ENCODE data around the gene ATP1A4. TPM values are rescaled to one million over a fixed set of nuclear protein-coding genes. Genes with fewer than 3 reads are reported as not detected.

ATP1A4 gene
- total RNA-seq, 1 experiment from 2014 or later = not detected

GRCh38 chr1:160144921-160145320 is 6.5 kb upstream of the ATP1A4 start:
- peak; percentile 70 for DNase-seq (ENCODE audit: low read depth)

GRCh38 chr1:160146107-160146506 is 5.3 kb upstream of the ATP1A4 start:
- DNase-seq (ENCODE audit: low read depth) = no peak

- no peak for DNase-seq (ENCODE audit: low read depth)
Measured at GRCh38 chr1:160148121-160148520, 3.3 kb upstream of the ATP1A4 start.

- no peak for DNase-seq (ENCODE audit: low read depth)
Measured at GRCh38 chr1:160149233-160149632, 2.2 kb upstream of the ATP1A4 start.

DNA sequence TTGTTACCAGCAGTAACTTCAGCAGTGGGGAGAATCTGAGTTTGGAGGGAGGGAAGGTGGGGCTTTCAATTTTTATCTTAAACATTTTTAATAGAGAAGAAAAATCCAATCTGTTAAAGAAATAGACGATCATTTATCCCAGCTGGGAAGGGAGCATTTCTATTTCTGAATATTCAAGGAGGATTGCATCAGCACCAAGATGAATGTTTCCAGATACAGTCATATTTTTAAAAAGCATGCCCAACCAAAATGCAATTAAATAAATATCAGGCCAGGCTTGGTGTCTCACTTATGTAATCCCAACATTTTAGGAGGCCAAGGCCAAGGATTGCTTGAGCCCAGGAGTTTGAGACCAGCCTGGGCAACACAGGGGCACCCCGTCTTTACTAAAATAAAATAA is 1.7 kb upstream of the ATP1A4 start:
- DNase-seq (ENCODE audit: low read depth) = no peak

- DNase-seq (ENCODE audit: low read depth) = no peak
Measured at GRCh38 chr1:160154790-160155189, 3.4 kb downstream of the ATP1A4 start.

DNA sequence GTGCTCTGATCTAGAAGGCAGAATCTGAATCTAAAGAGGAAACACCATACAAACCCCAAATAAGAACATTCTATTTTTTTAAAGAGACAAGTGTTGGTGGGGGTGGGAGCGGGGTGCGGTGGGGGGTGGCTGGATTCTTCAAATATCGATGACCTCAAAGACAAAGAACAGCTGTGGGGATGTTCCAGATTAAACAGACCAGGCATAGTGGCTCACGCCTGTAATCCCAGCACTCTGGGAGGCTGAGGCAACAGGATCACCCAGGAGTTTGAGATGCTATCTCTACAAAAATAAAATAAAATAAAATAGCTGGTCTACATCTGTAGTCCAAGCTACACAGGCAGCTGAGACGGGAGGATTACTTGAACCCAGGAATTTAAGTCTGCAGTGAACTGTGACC is 5.0 kb downstream of the ATP1A4 start:
- no peak for DNase-seq (ENCODE audit: low read depth)

DNA sequence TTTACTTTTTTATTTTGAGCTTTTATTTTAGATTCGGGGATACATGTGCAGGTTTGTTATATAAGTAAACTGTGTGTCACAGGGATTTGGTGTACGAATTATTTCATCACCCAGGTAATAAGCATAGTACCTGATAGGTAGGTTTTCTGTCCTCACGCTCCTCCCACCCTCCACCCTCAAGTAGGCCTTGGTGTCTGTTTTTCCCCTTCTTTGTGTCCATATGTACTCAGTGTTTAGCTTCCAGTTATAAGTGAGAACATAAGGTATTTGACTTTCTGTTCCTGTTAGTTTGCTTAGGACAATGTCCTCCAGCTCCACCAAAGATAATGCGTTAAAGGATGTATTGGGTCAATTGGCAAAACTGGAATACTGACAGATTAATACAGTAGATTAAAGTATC is 5.8 kb downstream of the ATP1A4 start:
- DNase-seq (ENCODE audit: low read depth) = no peak

- no peak for DNase-seq (ENCODE audit: low read depth)
Measured at GRCh38 chr1:160158031-160158430, 6.6 kb downstream of the ATP1A4 start.

GRCh38 chr1:160158534-160158933 is 7.1 kb downstream of the ATP1A4 start:
- no peak for DNase-seq (ENCODE audit: low read depth)

- no peak for DNase-seq (ENCODE audit: low read depth)
Measured at GRCh38 chr1:160159846-160160245, 8.4 kb downstream of the ATP1A4 start.

DNA sequence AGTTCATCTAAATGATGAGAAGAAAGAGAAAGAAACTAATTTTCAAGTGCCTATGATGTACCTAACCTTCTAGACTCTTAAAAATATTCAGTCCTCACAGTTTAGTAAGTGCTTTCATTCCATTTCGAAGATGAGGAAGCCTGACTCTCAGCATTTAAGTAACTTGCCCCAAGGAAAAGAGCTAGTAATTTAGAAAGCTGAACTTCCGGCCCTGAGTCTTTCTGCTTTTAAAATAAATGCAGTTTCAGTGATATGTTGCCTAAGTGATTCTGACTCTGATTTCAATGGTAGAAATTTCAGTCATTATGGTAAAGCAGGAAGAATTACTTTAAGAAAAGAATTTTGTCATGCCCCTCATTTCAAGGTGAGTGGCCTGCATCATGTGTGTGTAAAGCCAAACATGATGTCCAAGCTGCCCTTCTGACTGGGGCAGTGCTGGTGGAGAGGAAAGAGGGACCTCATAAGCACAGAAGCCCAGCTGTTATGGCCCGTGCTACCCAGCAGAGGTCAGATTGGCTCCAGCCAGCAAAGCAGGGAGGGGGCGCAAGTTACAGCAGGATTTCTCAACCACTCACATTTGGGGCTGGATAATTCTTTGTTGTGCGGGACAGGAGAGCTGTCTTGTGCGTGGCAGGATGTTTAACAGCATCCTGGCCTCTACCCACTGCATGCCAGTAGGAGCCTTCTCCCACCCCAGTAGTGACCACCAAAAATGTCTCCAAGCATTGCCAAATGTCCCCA is 10.7 kb downstream of the ATP1A4 start:
- DNase-seq (ENCODE audit: low read depth) = no peak

- DNase-seq (ENCODE audit: low read depth) = no peak
Measured at GRCh38 chr1:160162931-160163330, 11.5 kb downstream of the ATP1A4 start.

- peak; percentile 40 for DNase-seq (ENCODE audit: low read depth)
Measured at GRCh38 chr1:160163615-160164014, 12.2 kb downstream of the ATP1A4 start.

- DNase-seq (ENCODE audit: low read depth) = no peak
Measured at GRCh38 chr1:160164121-160164520, 12.7 kb downstream of the ATP1A4 start.

GRCh38 chr1:160166166-160166868 is 14.9 kb downstream of the ATP1A4 start:
- DNase-seq (ENCODE audit: low read depth) = no peak

DNA sequence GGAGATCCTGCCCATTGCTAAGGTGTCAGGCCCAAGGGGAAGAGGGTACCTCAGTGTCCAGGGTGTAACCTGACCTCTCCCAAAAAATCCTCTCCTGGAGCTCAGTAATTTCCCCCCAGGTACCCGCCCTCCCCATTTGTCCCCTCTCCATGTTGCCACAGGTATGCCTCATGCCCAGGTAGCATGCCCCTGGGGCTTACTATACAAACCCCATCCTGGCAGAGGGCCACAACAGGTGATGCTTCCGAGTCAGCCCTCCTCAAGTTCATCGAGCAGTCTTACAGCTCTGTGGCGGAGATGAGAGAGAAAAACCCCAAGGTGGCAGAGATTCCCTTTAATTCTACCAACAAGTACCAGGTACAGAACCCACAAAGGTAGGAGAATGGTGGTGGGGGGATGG is 15.7 kb downstream of the ATP1A4 start:
- DNase-seq (ENCODE audit: low read depth) = no peak

GRCh38 chr1:160167580-160167979 is 16.2 kb downstream of the ATP1A4 start:
- peak; percentile 30 for DNase-seq (ENCODE audit: low read depth)

- DNase-seq (ENCODE audit: low read depth) = no peak
Measured at GRCh38 chr1:160168016-160168415, 16.6 kb downstream of the ATP1A4 start.

- no peak for DNase-seq (ENCODE audit: low read depth)
Measured at GRCh38 chr1:160168609-160169369, 17.4 kb downstream of the ATP1A4 start.

DNA sequence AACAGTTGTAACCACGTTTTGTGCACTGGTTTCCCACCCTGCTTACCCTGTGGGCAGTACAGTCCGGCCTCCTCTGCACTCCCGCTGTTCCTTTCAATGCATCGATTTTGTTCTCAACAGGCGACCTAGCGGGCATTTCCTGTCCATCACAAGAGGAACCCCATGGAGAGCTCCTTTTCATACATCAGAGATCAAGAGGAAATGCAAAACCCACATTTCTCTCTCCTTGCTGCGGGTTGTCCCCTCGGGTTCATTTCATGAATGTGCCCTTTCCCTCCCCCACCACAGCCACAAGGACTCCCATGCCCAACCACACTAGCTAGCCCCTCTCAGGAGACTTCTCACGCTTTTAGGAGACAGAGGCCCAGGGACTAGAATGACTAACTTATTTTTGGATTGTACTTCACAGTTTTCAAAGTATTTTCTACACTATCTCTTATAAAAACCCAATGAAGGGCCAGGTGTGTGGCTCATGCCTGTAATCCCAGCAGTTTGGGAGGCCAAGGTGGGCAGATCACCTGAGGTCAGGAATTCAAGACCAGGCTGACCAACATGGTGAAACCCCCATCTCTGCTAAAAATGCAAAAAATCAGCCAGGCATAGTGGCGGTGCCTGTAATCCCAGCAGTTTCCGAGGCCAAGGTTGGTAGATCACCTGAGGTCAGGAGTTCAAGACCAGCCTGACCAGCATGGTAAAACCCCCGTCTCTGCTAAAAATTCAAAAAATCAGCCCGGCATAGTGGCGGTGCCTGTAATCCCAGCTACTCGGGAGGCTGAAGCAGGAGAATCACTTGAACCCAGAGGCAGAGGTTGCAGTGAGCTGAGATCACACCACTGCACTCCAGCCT is 18.4 kb downstream of the ATP1A4 start:
- DNase-seq (ENCODE audit: low read depth) = no peak

DNA sequence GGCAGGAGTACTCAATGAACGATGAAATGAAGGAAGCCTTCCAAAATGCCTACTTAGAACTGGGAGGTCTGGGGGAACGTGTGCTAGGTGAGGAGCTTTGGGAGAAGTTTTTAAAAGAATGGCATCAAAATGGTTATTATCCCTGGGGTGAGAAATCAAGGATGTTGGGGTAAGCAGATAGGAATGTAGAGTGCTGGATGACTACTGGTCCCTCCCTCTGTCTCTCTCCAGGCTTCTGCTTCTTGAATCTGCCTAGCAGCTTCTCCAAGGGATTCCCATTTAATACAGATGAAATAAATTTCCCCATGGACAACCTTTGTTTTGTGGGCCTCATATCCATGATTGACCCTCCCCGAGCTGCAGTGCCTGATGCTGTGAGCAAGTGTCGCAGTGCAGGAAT is 20.0 kb downstream of the ATP1A4 start:
- DNase-seq (ENCODE audit: low read depth) = peak; percentile 24
